ENCODE measurements around the gene OAS2.
"Not testable (repeated sequence)": the region's sequence is repeated elsewhere in the genome, so short reads cannot be mapped to it uniquely, and the experiment has no call there.

OAS2 gene

DNA sequence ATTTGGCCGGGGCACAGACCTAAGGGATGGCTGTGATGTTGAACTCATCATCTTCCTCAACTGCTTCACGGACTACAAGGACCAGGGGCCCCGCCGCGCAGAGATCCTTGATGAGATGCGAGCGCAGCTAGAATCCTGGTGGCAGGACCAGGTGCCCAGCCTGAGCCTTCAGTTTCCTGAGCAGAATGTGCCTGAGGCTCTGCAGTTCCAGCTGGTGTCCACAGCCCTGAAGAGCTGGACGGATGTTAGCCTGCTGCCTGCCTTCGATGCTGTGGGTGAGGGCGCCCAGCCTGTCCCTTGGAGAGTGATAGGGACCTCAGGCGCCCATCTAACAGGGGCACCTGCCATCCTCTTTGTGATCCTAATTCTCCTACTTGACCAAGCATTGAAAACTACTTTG lies 27.6 kb upstream of the OAS2 start:
- no peak for DNase-seq (ENCODE audit: low spot score)

DNA sequence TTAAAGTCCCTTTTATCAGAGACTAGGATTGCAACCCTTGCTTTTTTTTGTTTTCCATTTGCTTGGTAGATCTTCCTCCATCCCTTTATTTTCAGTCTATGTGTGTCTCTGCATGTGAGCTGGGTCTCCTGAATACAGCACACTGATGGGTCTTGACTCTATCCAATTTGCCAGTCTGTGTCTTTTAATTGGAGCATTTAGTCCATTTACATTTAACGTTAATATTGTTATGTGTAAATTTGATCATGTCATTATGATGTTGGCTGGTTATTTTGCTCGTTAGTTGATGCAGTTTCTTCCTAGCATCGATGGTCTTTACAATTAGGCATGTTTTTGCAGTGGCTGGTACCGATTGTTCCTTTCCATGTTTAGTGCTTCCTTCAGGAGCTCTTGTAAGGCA lies 21.2 kb upstream of the OAS2 start:
- DNase-seq (ENCODE audit: low spot score) = not testable (repeated sequence)

DNA sequence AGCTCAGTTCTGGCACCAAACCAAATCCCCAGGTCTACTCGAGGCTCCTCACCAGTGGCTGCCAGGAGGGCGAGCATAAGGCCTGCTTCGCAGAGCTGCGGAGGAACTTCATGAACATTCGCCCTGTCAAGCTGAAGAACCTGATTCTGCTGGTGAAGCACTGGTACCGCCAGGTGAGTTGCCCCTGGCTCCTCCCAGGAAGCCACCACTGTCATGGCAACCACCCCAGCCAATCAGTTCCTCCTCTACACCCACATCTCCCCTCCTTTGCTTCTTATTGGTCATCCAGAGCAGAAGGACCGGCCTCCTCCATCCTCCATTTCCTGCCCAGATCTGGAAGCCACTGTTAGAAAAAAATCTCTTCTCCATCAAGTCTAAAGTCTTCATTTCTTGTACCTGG lies 17.2 kb upstream of the OAS2 start:
- peak; percentile 17 for DNase-seq (ENCODE audit: low spot score)

DNA sequence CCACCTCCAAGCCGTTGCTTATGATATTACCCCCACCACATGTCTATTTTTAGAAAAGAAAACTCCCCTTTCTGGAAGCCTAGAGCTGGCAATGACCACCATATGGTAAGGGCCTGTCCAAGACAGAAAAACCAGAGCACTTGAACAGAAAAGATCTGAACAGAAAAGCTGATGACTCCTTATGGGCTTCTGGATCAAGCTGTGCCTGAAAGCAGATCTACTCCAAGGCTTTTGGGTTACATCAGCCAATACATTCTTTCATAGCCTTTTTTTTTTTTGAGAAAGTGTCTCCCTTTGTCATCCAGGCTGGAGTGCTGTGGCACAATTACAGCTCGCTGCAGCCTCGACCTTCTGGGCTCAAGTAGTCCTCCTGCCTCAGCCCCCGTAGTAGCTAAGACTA lies 16.8 kb upstream of the OAS2 start:
- DNase-seq (ENCODE audit: low spot score) = no peak

DNA sequence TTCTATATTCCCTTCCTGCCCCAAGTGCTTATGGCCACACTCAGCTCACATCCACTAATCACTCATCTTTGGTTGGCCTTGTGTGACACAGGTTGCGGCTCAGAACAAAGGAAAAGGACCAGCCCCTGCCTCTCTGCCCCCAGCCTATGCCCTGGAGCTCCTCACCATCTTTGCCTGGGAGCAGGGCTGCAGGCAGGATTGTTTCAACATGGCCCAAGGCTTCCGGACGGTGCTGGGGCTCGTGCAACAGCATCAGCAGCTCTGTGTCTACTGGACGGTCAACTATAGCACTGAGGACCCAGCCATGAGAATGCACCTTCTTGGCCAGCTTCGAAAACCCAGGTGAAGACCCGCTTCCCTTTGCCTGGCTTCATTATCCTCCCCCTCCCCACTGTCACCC lies 15.8 kb upstream of the OAS2 start:
- DNase-seq (ENCODE audit: low spot score) = no peak

DNA sequence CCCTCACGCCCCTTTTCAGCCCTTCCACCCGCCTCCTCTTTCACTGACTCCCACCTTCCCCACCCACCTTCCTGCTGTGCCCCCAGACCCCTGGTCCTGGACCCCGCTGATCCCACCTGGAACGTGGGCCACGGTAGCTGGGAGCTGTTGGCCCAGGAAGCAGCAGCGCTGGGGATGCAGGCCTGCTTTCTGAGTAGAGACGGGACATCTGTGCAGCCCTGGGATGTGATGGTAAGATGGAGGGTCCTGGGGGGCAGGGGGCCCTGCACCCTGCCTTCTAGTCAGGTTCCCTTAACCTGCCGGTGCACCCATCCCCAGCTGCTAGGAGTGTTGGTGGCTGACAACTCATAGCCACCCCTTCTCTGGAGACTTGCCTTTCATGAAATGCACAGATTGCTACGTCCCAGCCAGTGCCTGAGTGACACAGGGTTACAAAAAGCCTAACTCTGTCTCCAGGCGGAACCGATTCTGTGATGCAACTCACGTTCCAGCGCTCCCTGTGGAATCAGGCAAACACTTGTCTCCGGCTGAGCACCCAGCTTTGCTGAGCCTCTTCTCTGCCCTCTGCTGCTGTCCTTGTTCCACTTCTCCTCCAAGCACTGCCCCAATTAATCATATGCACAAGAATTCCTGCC lies 15.0 kb upstream of the OAS2 start:
- no peak for DNase-seq (ENCODE audit: low spot score)

DNA sequence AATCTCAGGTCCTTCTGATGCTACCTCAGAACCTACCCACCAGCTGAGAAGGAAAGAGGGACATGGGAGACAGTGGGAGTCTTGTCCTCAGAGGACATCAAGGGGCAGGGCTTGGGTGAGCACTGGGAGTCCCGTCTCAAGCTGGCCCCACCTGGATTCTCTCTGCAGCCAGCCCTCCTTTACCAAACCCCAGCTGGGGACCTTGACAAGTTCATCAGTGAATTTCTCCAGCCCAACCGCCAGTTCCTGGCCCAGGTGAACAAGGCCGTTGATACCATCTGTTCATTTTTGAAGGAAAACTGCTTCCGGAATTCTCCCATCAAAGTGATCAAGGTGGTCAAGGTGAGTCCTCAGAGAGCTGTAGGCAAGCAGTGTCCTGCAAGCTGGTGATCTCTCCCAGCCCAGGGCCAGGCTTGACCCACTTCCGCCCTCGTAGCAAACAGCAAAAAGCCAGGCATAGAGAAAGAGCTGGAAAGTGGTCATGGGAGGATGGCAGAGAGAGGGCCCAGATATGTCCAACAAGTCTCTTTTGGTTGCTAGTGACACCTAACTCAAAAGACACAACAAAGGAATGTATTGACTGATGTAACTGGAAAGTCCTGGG lies 14.2 kb upstream of the OAS2 start:
- no peak for DNase-seq (ENCODE audit: low spot score)

DNA sequence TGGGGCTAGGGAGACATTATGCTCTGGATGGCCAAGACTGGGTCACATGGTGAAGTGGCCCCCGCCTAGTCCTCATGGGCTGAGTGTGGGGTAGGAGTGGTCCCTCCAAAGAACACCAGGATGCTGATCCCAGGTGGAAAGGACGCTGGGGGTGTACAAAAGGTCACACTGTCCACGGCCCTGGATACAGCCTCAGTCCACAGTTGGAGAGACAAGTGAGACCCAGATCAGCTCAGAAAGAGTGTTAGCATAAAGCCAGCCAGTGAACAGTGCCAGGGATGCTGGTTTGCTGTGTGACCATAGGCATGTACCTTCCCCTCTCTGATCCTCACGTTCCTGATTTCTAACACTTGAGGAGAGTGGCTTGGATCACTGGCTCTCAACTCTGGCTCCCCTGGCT lies 13.4 kb upstream of the OAS2 start:
- no peak for DNase-seq (ENCODE audit: low spot score)

DNA sequence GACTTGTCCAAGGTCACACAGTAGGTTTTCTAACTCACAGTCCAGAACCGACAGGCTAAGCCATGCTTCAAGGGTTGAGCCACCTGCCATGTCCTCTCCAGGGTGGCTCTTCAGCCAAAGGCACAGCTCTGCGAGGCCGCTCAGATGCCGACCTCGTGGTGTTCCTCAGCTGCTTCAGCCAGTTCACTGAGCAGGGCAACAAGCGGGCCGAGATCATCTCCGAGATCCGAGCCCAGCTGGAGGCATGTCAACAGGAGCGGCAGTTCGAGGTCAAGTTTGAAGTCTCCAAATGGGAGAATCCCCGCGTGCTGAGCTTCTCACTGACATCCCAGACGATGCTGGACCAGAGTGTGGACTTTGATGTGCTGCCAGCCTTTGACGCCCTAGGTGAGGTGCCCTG lies 12.7 kb upstream of the OAS2 start:
- DNase-seq (ENCODE audit: low spot score) = no peak

DNA sequence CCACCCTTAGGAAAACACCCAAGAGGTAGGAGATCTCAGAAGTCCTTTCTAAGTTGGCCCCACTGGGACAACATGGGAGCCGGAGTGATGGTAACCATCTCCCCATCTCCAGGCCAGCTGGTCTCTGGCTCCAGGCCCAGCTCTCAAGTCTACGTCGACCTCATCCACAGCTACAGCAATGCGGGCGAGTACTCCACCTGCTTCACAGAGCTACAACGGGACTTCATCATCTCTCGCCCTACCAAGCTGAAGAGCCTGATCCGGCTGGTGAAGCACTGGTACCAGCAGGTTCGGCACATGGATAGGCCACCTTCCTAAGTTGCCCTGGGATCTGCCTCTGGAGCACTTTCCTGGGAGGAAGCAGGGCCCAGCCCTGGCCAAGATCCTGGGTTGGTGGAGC lies 11.0 kb upstream of the OAS2 start:
- DNase-seq (ENCODE audit: low spot score) = no peak

DNA sequence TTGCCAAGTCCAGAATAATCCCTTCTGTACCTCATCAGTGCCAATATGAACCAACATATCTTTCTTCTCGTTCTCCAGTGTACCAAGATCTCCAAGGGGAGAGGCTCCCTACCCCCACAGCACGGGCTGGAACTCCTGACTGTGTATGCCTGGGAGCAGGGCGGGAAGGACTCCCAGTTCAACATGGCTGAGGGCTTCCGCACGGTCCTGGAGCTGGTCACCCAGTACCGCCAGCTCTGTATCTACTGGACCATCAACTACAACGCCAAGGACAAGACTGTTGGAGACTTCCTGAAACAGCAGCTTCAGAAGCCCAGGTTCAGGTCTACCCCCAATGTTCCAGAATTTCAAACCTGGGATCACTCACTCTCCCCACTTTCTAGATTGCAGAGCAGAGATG lies 10.5 kb upstream of the OAS2 start:
- DNase-seq (ENCODE audit: low spot score) = no peak

DNA sequence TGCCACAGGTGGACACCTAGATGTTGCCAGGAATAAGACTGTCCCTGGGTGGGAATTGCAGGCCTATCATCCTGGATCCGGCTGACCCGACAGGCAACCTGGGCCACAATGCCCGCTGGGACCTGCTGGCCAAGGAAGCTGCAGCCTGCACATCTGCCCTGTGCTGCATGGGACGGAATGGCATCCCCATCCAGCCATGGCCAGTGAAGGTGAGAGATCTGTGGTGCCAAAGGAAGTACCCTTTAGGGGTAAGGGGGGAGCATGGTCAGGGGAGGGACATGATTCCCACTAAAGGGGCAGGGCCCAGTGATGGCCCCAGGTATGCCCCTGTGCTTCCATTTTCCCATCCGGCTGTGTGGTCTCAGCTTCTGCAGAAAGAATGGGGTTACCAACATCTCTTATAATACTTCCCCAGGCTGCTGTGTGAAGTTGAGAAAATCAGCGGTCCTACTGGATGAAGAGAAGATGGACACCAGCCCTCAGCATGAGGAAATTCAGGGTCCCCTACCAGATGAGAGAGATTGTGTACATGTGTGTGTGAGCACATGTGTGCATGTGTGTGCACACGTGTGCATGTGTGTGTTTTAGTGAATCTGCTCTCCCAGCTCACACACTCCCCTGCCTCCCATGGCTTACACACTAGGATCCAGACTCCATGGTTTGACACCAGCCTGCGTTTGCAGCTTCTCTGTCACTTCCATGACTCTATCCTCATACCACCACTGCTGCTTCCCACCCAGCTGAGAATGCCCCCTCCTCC lies 8.6 kb upstream of the OAS2 start:
- no peak for DNase-seq (ENCODE audit: low spot score)

DNA sequence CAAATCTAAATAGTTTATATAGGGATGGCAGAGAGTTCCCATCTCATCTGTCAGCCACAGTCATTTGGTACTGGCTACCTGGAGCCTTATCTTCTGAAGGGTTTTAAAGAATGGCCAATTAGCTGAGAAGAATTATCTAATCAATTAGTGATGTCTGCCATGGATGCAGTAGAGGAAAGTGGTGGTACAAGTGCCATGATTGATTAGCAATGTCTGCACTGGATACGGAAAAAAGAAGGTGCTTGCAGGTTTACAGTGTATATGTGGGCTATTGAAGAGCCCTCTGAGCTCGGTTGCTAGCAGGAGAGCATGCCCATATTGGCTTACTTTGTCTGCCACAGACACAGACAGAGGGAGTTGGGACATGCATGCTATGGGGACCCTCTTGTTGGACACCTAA lies 7.9 kb upstream of the OAS2 start:
- no peak for DNase-seq (ENCODE audit: low spot score)

DNA sequence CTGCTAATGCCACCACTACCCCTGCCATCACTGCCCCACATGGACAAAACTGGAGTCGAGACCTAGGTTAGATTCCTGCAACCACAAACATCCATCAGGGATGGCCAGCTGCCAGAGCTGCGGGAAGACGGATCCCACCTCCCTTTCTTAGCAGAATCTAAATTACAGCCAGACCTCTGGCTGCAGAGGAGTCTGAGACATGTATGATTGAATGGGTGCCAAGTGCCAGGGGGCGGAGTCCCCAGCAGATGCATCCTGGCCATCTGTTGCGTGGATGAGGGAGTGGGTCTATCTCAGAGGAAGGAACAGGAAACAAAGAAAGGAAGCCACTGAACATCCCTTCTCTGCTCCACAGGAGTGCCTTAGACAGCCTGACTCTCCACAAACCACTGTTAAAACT lies 7.1 kb upstream of the OAS2 start:
- DNase-seq (ENCODE audit: low spot score) = no peak

DNA sequence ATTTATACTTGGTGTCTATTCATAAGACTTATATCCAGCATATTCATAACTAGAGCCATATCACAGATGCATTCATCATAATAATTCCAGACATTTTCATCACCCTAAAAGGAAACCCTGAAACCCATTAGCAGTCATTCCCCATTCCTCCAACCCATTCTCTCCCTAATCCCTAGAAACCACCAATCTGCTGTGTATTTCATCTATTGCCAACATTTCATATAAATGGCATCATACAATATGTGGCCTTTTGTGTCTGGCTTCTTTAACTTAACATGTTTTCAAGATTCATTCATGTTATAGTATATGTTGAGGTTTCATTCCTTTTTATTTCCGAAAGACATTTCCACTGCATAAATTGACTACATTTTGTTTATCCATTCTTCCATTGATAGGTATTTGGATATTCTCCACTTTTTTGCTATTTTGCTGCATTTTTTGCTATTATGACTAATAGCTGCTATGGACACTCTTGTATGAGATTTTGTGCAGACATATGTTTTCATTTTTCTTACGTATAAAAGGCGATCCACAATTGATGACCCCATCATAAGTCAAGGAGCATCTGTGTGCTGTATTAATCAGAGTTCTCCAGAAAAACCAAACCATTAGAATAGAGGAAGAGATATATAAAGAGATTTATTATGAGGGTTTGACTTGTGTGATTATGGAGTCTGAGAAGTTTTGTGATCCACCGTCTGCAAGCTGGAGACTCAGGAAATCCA lies 5.1 kb upstream of the OAS2 start:
- DNase-seq (ENCODE audit: low spot score) = peak; percentile 1

DNA sequence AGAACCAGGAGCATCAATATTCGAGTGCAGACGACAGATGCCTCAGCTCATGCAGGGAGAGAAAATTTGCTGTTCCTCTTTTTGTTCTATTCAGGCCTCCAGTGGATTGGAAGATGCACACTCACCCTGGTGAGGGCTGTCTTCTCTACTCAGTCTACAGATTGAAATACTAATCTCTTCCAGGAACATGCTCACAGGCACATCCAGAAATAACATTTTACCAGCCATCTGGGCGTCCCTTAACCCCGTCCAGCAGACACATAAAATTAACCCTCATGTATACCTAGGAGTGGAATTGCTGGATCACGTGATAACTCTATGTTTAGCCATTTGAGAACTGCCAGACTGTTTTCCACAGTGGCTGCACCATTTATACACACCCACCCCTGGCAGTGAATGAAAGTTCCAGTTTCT lies 4.5 kb upstream of the OAS2 start:
- DNase-seq (ENCODE audit: low spot score) = no peak

DNA sequence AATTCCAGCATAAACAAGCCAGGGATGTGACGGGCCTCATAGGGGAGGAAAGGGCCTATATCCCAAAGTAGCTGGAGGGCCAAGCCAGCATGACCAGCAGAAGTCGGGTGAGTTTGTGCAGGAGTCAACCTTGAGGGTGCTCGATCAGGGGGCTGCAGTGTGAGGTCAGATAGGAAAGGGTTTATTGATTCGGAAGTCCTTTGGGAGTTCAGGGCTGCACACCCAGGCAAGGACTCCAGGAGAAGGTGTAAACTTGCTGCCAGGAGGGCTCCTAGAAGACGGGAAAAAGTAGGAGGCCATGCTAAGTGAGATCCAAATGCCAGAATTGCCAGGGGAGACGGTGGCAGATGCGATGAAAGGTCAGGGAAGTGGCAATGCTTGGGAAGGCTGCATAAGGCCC lies 3.4 kb upstream of the OAS2 start:
- no peak for DNase-seq (ENCODE audit: low spot score)

DNA sequence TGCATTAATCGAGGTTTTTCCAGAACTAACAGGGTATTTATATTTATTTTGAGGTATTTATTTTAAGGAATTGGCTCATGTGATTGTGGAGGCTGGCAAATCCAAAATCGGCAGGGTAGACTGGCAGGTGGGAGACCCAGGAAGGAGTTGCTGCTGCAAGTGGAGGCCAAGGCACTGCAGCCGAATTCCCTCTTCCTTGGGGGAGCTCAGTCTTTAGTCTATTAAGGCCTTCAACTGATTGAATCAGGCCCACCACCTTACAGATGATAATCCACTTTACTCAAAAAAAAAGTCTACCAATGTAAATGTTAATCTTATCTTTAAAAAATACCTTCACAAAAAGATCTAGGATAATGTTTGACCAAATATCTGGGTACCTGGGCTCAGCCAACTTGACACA lies 1.2 kb upstream of the OAS2 start:
- no peak for DNase-seq (ENCODE audit: low spot score)

DNA sequence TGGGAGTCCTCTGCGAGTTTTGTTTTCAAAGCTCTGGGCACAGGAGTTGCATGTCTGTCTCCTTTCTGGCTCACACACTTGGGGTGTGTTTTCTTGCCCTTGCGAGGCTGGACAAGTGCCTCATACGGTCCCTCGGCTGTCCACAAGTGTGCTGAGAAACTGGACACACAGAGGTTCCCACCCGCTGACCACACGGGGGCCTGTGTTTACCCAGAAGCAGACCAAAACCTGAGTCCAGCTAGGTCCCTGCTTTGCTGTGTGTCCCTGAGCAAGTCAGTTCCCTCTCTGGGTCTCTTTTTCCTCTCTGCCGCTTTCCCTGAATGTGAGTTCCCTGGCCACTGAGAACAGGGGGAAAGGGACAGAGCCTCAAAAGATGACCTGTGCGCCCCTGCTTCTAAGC lies 678 bp upstream of the OAS2 start:
- DNase-seq (ENCODE audit: low spot score) = no peak

DNA sequence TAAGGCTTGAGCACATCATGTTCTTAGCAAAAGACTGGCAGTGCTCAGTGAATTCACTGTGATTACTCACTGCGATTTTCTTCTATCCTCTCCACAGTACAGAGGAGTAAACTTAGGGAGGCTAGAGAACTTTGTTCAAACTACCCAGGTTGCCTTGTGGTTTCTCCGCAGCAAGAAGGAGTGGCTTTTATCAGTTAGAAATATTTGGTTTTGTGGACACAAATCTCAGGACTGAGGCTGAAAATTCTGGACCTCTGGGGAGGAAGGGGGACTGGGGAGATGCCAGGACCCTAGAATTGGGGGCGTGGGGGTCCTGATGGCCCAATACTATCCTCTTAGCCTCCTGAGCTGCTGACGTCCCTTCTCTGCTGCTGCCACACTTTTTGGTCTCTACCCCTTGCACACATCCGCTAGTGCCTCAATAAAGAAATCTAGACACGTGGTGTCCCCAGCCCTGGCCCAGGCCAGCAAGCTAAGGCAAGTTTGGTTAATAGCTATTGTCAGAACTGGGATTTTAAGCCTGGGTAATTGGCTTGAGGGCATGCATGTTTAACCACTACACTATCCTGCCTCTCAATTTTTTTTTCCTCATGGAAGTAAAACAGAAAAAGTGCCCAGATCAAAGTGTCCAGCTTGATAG lies 842 bp downstream of the OAS2 start:
- no peak for DNase-seq (ENCODE audit: low spot score)

DNA sequence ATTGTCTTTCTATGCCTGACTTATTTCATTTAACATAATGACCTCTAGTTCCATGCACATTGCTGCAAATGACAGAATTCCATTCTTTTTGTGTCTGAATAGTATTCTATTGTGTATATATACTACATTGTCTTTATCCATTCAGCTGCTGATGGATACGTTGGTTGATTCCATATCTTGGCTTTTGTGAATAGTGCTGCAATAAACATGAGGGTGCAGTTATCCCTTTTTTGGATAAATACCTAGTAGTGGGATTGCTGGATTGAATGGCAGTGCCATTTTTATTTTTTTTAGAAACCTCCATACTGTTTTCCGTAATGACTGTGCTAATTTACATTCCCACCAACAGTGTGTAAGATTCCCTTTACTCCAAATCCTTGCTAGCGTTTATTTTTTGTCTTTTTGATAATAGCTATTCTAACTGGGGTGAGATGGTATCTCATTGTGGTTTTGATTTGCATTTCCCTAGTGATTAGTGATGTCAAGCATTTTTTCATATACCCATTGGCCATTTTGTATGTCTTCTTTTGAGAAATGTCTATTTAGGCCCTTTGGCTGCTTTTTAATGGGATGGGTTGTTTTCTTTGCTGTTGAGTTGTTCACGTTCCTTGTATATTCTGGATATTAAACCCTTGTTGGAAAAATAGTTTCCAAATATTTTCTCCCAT lies 2.3 kb downstream of the OAS2 start:
- no peak for DNase-seq (ENCODE audit: low spot score)

Measured in SW480 (cell line).